Kidney (tissue), 14 donors: ENCODE measurements around the gene EIF5. TPM values are rescaled to one million over a fixed set of nuclear protein-coding genes. Genes with fewer than 3 reads are reported as not detected.

Source experiments
- DNase-seq, 5 donors: peaks; one replicate each; pipeline ENCODE4 v3.0.0-alpha.2; 2013 to 2020
- FAIRE-seq: peaks from 2 replicates; lab custom pipeline; 2012; peaks lifted over from hg19 to GRCh38; lab: Jason Lieb, UNC
- H3K27ac ChIP-seq, 2 donors: one replicate each; pipeline ENCODE4 v1.7.0; 2013; ENCODE audit warnings: low read depth in 2 of 2, low read length in 2 of 2, inconsistent platforms in 1 of 2
- H3K27me3 ChIP-seq: one replicate; pipeline ENCODE4 v1.7.1; 2013; ENCODE audit warnings: low read length, inconsistent platforms; ENCODE audit not compliant: control insufficient read depth, insufficient read depth
- H3K36me3 ChIP-seq, 3 donors: one replicate each; pipeline versions ENCODE4 v1.7.0 to v1.7.1; 2013; ENCODE audit warnings: low read length in 3 of 3, control low read depth in 1 of 3, inconsistent platforms in 1 of 3; ENCODE audit not compliant: insufficient read depth in 3 of 3, control insufficient read depth in 2 of 3
- H3K4me1 ChIP-seq, 3 donors: one replicate each; pipeline versions ENCODE4 v1.7.0 to v1.7.1; 2013; ENCODE audit warnings: low read length in 3 of 3, inconsistent platforms in 1 of 3, low read depth in 1 of 3; ENCODE audit not compliant: control insufficient read depth in 2 of 3, insufficient read depth in 2 of 3
- H3K4me3 ChIP-seq, 3 donors: one replicate each; pipeline versions ENCODE4 v1.7.0 to v1.8.1; 2013; ENCODE audit warnings: low read length in 3 of 3, control low read depth in 1 of 3, inconsistent platforms in 1 of 3
- H3K9ac ChIP-seq, 3 donors: one replicate each; pipeline versions ENCODE4 v1.7.0 to v1.7.1; 2013; ENCODE audit warnings: low read length in 3 of 3, control low read depth in 1 of 3, inconsistent platforms in 1 of 3
- H3K9me3 ChIP-seq, 3 donors: one replicate each; pipeline versions ENCODE4 v1.7.0 to v1.7.1; 2013; ENCODE audit warnings: low read length in 3 of 3, control low read depth in 1 of 3, inconsistent platforms in 1 of 3; ENCODE audit not compliant: control insufficient read depth in 2 of 3, insufficient read depth in 1 of 3
- intact Hi-C: fragments of 100-400 bp; cut with DNase I; formaldehyde crosslinking; loops from one replicate; pipeline ENCODE4 v1.11.1; 2022
- polyA plus RNA-seq: library from polyadenylated mRNA; stranded (reverse); fragments of 350-450 nt; fragmentation: Illumina TruSeq; extraction: RNeasy Lipid Tissue Mini Kit (QIAGEN cat#74804); gene quantifications from one replicate; pipeline ENCODE4 v1.2.3, GENCODE V29; 2014; ENCODE audit warnings: low read depth, low replicate concordance; ENCODE audit not compliant: insufficient read depth
- total RNA-seq: library from RNA; stranded (reverse); fragmentation: NEBNext Ultra II Directional; extraction: Animal tissue kit (Norgen Biotek cat#: 25700); gene quantifications from one replicate; pipeline ENCODE4 v1.2.1, GENCODE V29; 2021
- TF ChIP-seq, protein P1 (sequence below): IDR thresholded peaks from 3 replicates; pipeline ENCODE4 v1.5.1; 2012; ENCODE audit warnings: mild to moderate bottlenecking, moderate library complexity, borderline replicate concordance; ENCODE audit not compliant: insufficient read depth; ENCODE audit errors: extremely low read depth
- donor health status: control.
- donor health status: control.
- donor health status: control.
- donor health status: control.
- donor health status: control.
- donor health status: DM: yes; HTN: yes; CAD: no.
- donor health status: Normal renal cell carcinoma (clear cell type).

Gene EIF5
- total and polyA plus RNA-seq, 2 donors from 2014 or later: 91.2 to 229 TPM

DNA sequence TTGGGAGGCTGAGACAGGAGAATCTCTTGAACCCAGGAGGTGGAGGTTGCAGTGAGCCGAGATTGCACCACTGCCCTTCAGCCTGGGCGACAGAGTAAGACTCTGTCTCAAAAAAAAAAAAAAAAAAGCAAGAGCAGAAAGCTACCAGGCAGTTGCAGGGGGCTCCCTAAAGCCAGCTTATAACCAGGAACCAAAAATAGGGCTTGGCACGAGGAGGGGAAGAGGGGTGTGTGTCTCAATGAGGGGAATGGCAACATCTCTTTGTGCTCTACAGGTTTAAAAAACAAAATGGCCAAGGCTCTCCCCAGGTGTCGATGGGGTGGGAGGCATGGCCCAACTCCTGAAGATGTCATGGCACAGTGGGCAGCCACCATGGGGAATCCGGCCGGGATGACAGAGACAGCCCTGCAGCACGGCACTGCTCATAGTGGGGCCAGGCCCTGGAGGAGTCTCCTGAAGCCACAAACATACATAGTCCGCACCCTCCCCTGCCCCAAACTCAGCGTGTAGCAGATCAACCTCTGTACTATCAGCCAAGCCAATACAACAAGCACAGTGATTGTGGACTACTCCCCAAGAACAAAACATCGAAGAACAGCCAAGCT lies 16.0 kb upstream of the EIF5 start:
- no peaks in the 10 kb centered on the region for H3K4me1 ChIP-seq
- DNase-seq: no peak
- H3K36me3 ChIP-seq: no peaks in the 10 kb centered on the region
- no peaks in the 10 kb centered on the region for H3K27me3 ChIP-seq
- no peak overlapping the region for H3K27ac ChIP-seq
- no peak overlapping the region for H3K4me3 ChIP-seq
- H3K9me3 ChIP-seq: no peaks in the 10 kb centered on the region
- intact Hi-C loops: no loop called here
- no peak for FAIRE-seq
- H3K9ac ChIP-seq: no peak overlapping the region
- TF ChIP-seq, protein P1, sequence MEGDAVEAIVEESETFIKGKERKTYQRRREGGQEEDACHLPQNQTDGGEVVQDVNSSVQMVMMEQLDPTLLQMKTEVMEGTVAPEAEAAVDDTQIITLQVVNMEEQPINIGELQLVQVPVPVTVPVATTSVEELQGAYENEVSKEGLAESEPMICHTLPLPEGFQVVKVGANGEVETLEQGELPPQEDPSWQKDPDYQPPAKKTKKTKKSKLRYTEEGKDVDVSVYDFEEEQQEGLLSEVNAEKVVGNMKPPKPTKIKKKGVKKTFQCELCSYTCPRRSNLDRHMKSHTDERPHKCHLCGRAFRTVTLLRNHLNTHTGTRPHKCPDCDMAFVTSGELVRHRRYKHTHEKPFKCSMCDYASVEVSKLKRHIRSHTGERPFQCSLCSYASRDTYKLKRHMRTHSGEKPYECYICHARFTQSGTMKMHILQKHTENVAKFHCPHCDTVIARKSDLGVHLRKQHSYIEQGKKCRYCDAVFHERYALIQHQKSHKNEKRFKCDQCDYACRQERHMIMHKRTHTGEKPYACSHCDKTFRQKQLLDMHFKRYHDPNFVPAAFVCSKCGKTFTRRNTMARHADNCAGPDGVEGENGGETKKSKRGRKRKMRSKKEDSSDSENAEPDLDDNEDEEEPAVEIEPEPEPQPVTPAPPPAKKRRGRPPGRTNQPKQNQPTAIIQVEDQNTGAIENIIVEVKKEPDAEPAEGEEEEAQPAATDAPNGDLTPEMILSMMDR: no peak

DNA sequence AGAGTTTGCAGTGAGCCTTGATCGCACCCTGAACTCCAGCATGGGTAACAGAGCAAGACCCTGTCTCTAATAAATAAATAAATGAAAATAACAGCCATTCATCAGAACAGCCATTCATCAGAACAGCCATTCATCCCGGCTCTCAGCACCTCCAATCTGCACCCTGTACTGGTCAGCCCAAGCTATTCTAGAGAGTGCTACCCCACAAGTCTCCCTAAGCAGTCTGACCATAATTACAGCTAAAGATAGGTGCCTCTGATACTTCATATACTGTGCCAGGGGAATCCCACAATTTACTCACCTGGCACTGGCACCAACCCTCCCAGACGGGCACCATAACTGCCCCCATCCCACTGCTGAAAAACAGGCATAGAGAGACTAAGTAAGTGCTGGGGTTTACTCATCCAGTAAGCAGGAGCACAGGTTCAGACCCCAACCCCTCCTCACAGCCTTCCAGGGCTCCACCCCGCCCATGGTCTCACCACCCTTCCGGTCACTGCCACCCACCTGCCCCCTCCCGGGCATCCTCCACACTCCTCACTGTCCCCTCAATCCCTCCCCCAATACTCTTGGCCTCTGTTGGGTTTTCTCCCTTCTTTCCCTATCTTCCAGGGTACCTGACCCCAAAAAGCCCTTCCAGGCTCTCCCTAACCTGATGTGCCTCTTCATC lies 15.2 kb upstream of the EIF5 start:
- TF ChIP-seq, protein P1: no peak
- Histone ChIP-seq H3K36me3 (no peaks in the 10 kb centered on the region), H3K4me1 (no peaks in the 10 kb centered on the region), H3K9me3 (no peaks in the 10 kb centered on the region), H3K9ac (no peak overlapping the region), H3K4me3 (no peak overlapping the region), H3K27me3 (no peaks in the 10 kb centered on the region), H3K27ac (no peak overlapping the region)
- intact Hi-C loops: no loop called here
- FAIRE-seq (no peak), DNase-seq (no peak)

DNA sequence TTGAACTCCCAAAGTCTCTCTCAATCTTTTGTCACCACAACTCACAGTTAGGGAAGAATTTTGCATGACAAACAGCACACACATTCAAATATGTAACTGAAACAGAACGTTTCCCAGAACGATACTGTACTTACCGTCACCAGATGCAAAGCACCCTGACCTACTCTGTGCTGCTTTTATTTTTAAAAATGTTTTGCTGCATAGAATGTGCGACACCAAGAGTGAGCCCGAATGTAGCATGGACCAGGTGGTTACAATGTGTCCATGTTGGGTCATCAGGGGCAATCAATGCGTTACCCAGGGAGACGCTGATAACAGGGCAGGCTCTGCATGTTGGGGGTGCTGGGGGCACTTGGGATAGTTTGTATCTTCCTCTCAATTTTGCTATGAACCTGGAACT lies 14.6 kb upstream of the EIF5 start:
- DNase-seq: no peak
- intact Hi-C loops: no loop called here
- Histone ChIP-seq H3K4me3 (no peak overlapping the region), H3K36me3 (no peaks in the 10 kb centered on the region), H3K4me1 (no peaks in the 10 kb centered on the region), H3K27ac (no peak overlapping the region), H3K9ac (no peak overlapping the region), H3K9me3 (no peaks in the 10 kb centered on the region), H3K27me3 (no peaks in the 10 kb centered on the region)
- TF ChIP-seq, protein P1: no peak
- FAIRE-seq: no peak
